ENCODE measurements around the gene SMIM43.
A peak's percentile ranks its signal among the peaks of the same experiment; 100 is the strongest.

SMIM43 gene

GRCh38 chr4:121800961-121801714 lies 36.2 kb upstream of the SMIM43 start, which contains the start of gene EXOSC9:
EXOSC9 (plus strand) TSS chr4:121801323; CDS start chr4:121801425, 102 bp downstream.
- Histone ChIP-seq H3K36me3 (ENCODE audit: low read depth) (peaks cover 47% of the 10 kb centered on the region), H3K4me1 (ENCODE audit: insufficient read depth, poor library complexity, severe bottlenecking) (peaks cover 8% of the 10 kb centered on the region), H3K9me3 (ENCODE audit: severe bottlenecking) (no peaks in the 10 kb centered on the region), H3K27ac (ENCODE audit: poor library complexity, severe bottlenecking) (peak within 1 kb of the TSS; percentile 58), H3K27me3 (ENCODE audit: insufficient read depth, poor library complexity, severe bottlenecking) (no peaks in the 10 kb centered on the region), H3K4me3 (ENCODE audit: severe bottlenecking) (peak within 1 kb of the TSS; percentile 90)
- DNase-seq (ENCODE audit: low spot score) (peak; percentile 84), ATAC-seq (ENCODE audit: low read depth) (peak; percentile 84)
- TF ChIP-seq CTCF (IDR thresholded peaks at IDR 0.05; ENCODE audit: poor library complexity, severe bottlenecking), result no peak

- no peak for ATAC-seq (ENCODE audit: low read depth)
- DNase-seq (ENCODE audit: low spot score), result no peak
- peaks cover 8% of the 10 kb centered on the region for H3K4me1 ChIP-seq (ENCODE audit: insufficient read depth, poor library complexity, severe bottlenecking)
- H3K9me3 ChIP-seq (ENCODE audit: severe bottlenecking), result no peaks in the 10 kb centered on the region
- peak overlapping the region; percentile 58 for H3K27ac ChIP-seq (ENCODE audit: poor library complexity, severe bottlenecking)
- TF ChIP-seq CTCF (IDR thresholded peaks at IDR 0.05; ENCODE audit: poor library complexity, severe bottlenecking), result no peak
- H3K36me3 ChIP-seq (ENCODE audit: low read depth), result peaks cover 41% of the 10 kb centered on the region
- peak overlapping the region; percentile 90 for H3K4me3 ChIP-seq (ENCODE audit: severe bottlenecking)
- H3K27me3 ChIP-seq (ENCODE audit: insufficient read depth, poor library complexity, severe bottlenecking), result no peaks in the 10 kb centered on the region
Observed at GRCh38 chr4:121800638-121800960, 35.6 kb upstream of the SMIM43 start.

- Histone ChIP-seq H3K4me1 (ENCODE audit: insufficient read depth, poor library complexity, severe bottlenecking) (peaks cover 8% of the 10 kb centered on the region), H3K27ac (ENCODE audit: poor library complexity, severe bottlenecking) (no peak overlapping the region), H3K4me3 (ENCODE audit: severe bottlenecking) (no peak overlapping the region), H3K27me3 (ENCODE audit: insufficient read depth, poor library complexity, severe bottlenecking) (no peaks in the 10 kb centered on the region), H3K9me3 (ENCODE audit: severe bottlenecking) (no peaks in the 10 kb centered on the region), H3K36me3 (ENCODE audit: low read depth) (peaks cover 35% of the 10 kb centered on the region)
- DNase-seq (ENCODE audit: low spot score), result no peak
- no peak for ATAC-seq (ENCODE audit: low read depth)
- no peak for TF ChIP-seq CTCF (IDR thresholded peaks at IDR 0.05; ENCODE audit: poor library complexity, severe bottlenecking)
Observed at GRCh38 chr4:121799867-121800501, 35.0 kb upstream of the SMIM43 start.

- ATAC-seq (ENCODE audit: low read depth), result no peak
- no peak for TF ChIP-seq CTCF (IDR thresholded peaks at IDR 0.05; ENCODE audit: poor library complexity, severe bottlenecking)
- H3K36me3 ChIP-seq (ENCODE audit: low read depth), result peaks cover 28% of the 10 kb centered on the region
Observed at GRCh38 chr4:121799208-121799823, 34.4 kb upstream of the SMIM43 start.

More at GRCh38 chr4:121799208-121799823, 34.4 kb upstream of the SMIM43 start:
- H3K9me3 ChIP-seq (ENCODE audit: severe bottlenecking), result no peaks in the 10 kb centered on the region
- H3K4me1 ChIP-seq (ENCODE audit: insufficient read depth, poor library complexity, severe bottlenecking), result peaks cover 8% of the 10 kb centered on the region
- no peak overlapping the region for H3K27ac ChIP-seq (ENCODE audit: poor library complexity, severe bottlenecking)
- no peak for DNase-seq (ENCODE audit: low spot score)
- no peaks in the 10 kb centered on the region for H3K27me3 ChIP-seq (ENCODE audit: insufficient read depth, poor library complexity, severe bottlenecking)
- no peak overlapping the region for H3K4me3 ChIP-seq (ENCODE audit: severe bottlenecking)

All from RWPE2 (cell line).